ENCODE measurements around the gene THAP12. TPM values are rescaled to one million over a fixed set of nuclear protein-coding genes. Genes with fewer than 3 reads are reported as not detected.
"Not testable (repeated sequence)": the region's sequence is repeated elsewhere in the genome, so short reads cannot be mapped to it uniquely, and the experiment has no call there.

Gene THAP12
- total and polyA plus RNA-seq, 2 of the 13 experiments (the other 11 are each of a cell fraction or from before 2014, with no cell fraction given) = 18.8 to 51.3 TPM

GRCh38 chr11:76323375-76323774 lies 57.6 kb downstream of the THAP12 start:
- H3K27me3 ChIP-seq (ENCODE audit: control insufficient read depth in 1 of 2, insufficient read depth in 2 of 2, low read length in 2 of 2); POLR2A ChIA-PET; H3K27ac ChIP-seq (ENCODE audit: extremely low read length, insufficient read depth, low read length); DNase-seq (ENCODE audit: low spot score); H3K79me2 ChIP-seq (ENCODE audit: insufficient read depth, low read length); ATAC-seq; H3K36me3 ChIP-seq (replicated peaks in 1 of 2; ENCODE audit: control insufficient read depth in 1 of 2, insufficient read depth in 2 of 2, low read length in 2 of 2); intact Hi-C loops (cut with micrococcal nuclease; ENCODE audit: unreplicated experiment); H3K9ac ChIP-seq (ENCODE audit: insufficient read depth, low read depth, low read length); H4K20me1 ChIP-seq (ENCODE audit: insufficient read depth, low read length); BruUV-seq (replicated peaks); FAIRE-seq; H2AFZ ChIP-seq (ENCODE audit: low read length); H3K9me3 ChIP-seq (ENCODE audit: low read length); CTCF ChIA-PET (ENCODE audit: low intra/inter-chr PET ratio, low total read pairs); H3K4me3 ChIP-seq (replicated peaks in 1 of 3; ENCODE audit: insufficient read depth in 1 of 3, low read depth in 2 of 3, low read length in 3 of 3); H3K4me2 ChIP-seq (ENCODE audit: low read depth, low read length); in situ Hi-C loops (cut with HindIII; ENCODE audit: extremely low pct_ligation_motif_present, low pct_unique_long_range_greater_than_20kb): not testable (repeated sequence)
- 49% methylated on average over 2 of the region's 2 CpGs for WGBS (ENCODE audit: low lambda C conversion rate)
- peaks cover 11% of the 10 kb centered on the region for H3K4me1 ChIP-seq (ENCODE audit: insufficient read depth, low read length)

DNA sequence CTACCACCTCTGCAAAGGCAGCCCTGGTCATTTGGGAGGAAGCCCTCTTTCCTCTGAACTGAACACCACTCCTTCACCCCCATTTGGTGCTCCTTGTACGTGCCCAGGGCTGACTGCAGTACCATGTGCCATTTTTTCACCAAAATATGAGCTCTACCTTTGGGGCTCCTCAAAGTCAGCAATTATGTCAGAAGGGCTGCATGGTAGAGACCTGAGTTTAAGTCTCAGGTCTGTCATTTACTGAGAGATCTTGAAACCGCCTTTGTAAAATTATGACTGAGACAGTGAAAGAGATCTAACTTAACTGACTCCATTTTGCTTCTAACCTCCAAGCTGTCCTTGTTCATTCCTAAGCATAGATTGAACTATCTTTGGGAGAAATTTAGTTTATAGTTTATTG lies 58.0 kb downstream of the THAP12 start:
- Histone ChIP-seq H3K9ac (ENCODE audit: insufficient read depth, low read depth, low read length) (no peak overlapping the region), H3K4me3 (replicated peaks in 1 of 3; ENCODE audit: insufficient read depth in 1 of 3, low read depth in 2 of 3, low read length in 3 of 3) (no peak overlapping the region), H3K4me1 (ENCODE audit: insufficient read depth, low read length) (peaks cover 7% of the 10 kb centered on the region), H2AFZ (ENCODE audit: low read length) (no peak overlapping the region), H4K20me1 (ENCODE audit: insufficient read depth, low read length) (no peaks in the 10 kb centered on the region; the same call in 1 of the 2 replicates), H3K79me2 (ENCODE audit: insufficient read depth, low read length) (no peaks in the 10 kb centered on the region), H3K9me3 (ENCODE audit: low read length) (no peaks in the 10 kb centered on the region), H3K27ac (ENCODE audit: extremely low read length, insufficient read depth, low read length) (no peak overlapping the region), H3K4me2 (ENCODE audit: low read depth, low read length) (no peak overlapping the region), H3K27me3 (ENCODE audit: control insufficient read depth in 1 of 2, insufficient read depth in 2 of 2, low read length in 2 of 2) (peaks cover 0 to 4% of the 10 kb centered on the region in 2 experiments; a peak in 2 of 5 replicates), H3K36me3 (replicated peaks in 1 of 2; ENCODE audit: control insufficient read depth in 1 of 2, insufficient read depth in 2 of 2, low read length in 2 of 2) (no peaks in the 10 kb centered on the region)
- ChIA-PET POLR2A (no interaction called here), CTCF (ENCODE audit: low intra/inter-chr PET ratio, low total read pairs) (no interaction called here)
- BruUV-seq (replicated peaks) = no TSS peak
- in situ Hi-C loops (cut with HindIII; ENCODE audit: extremely low pct_ligation_motif_present, low pct_unique_long_range_greater_than_20kb) (no loop called here), intact Hi-C loops (cut with micrococcal nuclease; ENCODE audit: unreplicated experiment) (no loop called here)
- no peak for ATAC-seq
- 51% methylated on average over 2 of the region's 2 CpGs for WGBS (ENCODE audit: low lambda C conversion rate)
- FAIRE-seq = no peak
- DNase-seq (ENCODE audit: low spot score) = no peak
- TF ChIP-seq ZNF569 (CRISPR knock-in tag; IDR thresholded peaks at IDR 0.05; ENCODE audit: borderline replicate concordance) (no peak), RERE (CRISPR knock-in tag; IDR thresholded peaks at IDR 0.05; ENCODE audit: low read depth) (no peak), GRHL1 (CRISPR knock-in tag; conservative IDR thresholded peaks at IDR 0.05) (no peak), ATF7 (IDR thresholded peaks at IDR 0.05) (no peak), ATF7 (CRISPR knock-in tag; IDR thresholded peaks at IDR 0.05) (no peak), FOXJ3 (CRISPR knock-in tag; IDR thresholded peaks at IDR 0.05; ENCODE audit: borderline replicate concordance) (no peak), SPEN (CRISPR knock-in tag; IDR thresholded peaks at IDR 0.05; ENCODE audit: low read depth) (no peak), ZSCAN31 (CRISPR knock-in tag; IDR thresholded peaks at IDR 0.05; ENCODE audit: low read depth) (no peak), BORCS8-MEF2B (CRISPR knock-in tag; IDR thresholded peaks at IDR 0.05) (no peak), HES4 (CRISPR knock-in tag; IDR thresholded peaks at IDR 0.05; ENCODE audit: borderline replicate concordance) (no peak), HDAC1 (CRISPR knock-in tag; IDR thresholded peaks at IDR 0.05) (no peak), SIX1 (CRISPR knock-in tag; IDR thresholded peaks at IDR 0.05; ENCODE audit: borderline replicate concordance) (no peak), KDM5A (IDR thresholded peaks at IDR 0.05; ENCODE audit: borderline replicate concordance, low read length) (no peak)

Data from HepG2 (cell line).